Right renal pelvis (tissue), 4 donors: ENCODE data around the gene CADM2. TPM values are rescaled to one million over a fixed set of nuclear protein-coding genes. Genes with fewer than 3 reads are reported as not detected.
"Not testable (repeated sequence)": the region's sequence is repeated elsewhere in the genome, so short reads cannot be mapped to it uniquely, and the experiment has no call there.

Source experiments
- DNase-seq, 4 donors: peaks; one replicate each; pipeline ENCODE4 v3.0.0-alpha.2; 2013; ENCODE audit warnings: low read depth in 4 of 4, low spot score in 3 of 4, missing footprints in 1 of 4
- polyA plus RNA-seq, 4 donors: library from polyadenylated mRNA; unstranded; fragments of 120-200 nt; gene quantifications; one replicate each; pipeline ENCODE4 v1.2.1, GENCODE V29; 2013; ENCODE audit not compliant: insufficient read length in 4 of 4

CADM2 gene
- polyA plus RNA-seq, 4 donors: 0.53 to 1.0 (median 0.59) TPM

DNA sequence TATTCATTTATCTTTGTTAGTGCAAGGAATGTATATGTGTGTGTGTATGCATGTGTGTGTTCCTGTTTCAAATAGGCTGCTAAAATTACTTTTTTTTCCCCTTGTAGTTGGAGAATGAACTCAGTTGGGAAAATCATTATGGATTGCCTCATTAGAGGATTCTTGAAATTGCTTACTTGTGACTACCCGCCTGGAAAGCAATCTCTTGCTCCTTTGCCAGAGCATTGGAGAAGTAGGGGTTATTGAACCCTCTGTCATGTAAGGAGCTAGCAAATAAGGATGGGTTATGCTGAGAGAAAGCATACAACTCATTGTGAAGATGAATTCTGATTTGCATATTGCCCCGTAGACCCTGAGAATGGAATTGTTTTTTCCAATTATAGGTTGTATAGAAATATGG is 474.5 kb downstream of the CADM2 start:
- DNase-seq: no peak

GRCh38 chr3:85455561-85456200 is 496.9 kb downstream of the CADM2 start:
- DNase-seq: no peak

GRCh38 chr3:85474241-85474640 is 515.5 kb downstream of the CADM2 start:
- DNase-seq: no peak

- DNase-seq: no peak
Observed at GRCh38 chr3:85475346-85475745, 516.6 kb downstream of the CADM2 start.

- DNase-seq: no peak
Observed at GRCh38 chr3:85476891-85477495, 518.2 kb downstream of the CADM2 start.

GRCh38 chr3:85481411-85482212 is 522.8 kb downstream of the CADM2 start:
- DNase-seq: no peak

DNA sequence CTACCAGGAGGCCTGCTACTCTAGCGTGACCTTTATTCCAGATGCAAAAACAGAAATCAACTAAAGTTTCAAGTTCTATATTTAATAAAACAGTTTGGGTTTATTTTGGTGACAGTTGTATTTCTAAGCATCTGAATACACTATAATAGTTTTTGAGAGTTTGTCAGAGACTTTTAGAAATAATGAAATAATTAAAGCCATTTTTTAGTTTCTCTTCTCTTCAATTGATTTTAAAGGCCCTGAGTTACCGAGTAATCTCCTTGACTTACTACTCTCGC is 523.4 kb downstream of the CADM2 start:
- DNase-seq: no peak

DNA sequence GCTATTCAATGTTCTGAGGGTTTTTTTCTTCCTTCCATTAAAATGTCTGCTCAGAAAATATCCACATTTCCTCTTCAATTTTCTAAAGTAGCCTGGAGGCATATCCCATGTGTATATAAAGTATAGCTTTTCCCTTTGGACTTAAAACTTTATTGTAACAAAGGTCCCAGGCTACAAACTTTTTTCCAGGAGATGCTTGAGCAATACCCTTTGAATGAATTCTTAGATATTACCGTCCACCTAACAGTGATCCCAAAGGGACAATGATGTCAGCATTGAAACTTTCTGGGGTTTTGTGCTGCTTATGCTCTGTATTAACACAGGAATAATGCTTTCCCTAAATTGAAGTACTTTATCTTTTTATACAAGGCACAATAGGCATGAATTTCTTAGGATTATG is 525.2 kb downstream of the CADM2 start:
- no peak for DNase-seq

GRCh38 chr3:85487375-85487774 is 528.6 kb downstream of the CADM2 start:
- DNase-seq: no peak

- DNase-seq: no peak
Observed at GRCh38 chr3:85495602-85496001, 536.8 kb downstream of the CADM2 start.

DNA sequence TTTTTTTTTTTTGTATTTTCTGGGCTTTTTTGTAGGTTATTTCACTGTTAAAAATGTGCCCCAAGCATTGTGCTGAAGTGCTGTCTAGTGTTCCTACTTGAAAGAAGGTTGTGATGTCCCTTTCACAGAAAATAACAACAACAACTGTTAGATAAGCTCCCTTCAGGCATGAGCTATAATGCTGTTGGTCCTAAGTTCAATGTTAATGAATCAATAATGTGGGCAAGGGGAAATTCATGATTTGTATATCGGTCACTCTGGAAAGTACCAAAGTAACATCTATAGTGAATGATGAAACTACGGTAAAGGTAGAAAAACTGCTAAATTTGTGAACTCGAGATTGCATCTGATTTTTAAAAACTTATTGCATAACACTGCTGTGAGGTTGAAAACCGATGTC is 539.4 kb downstream of the CADM2 start:
- DNase-seq: no peak

DNA sequence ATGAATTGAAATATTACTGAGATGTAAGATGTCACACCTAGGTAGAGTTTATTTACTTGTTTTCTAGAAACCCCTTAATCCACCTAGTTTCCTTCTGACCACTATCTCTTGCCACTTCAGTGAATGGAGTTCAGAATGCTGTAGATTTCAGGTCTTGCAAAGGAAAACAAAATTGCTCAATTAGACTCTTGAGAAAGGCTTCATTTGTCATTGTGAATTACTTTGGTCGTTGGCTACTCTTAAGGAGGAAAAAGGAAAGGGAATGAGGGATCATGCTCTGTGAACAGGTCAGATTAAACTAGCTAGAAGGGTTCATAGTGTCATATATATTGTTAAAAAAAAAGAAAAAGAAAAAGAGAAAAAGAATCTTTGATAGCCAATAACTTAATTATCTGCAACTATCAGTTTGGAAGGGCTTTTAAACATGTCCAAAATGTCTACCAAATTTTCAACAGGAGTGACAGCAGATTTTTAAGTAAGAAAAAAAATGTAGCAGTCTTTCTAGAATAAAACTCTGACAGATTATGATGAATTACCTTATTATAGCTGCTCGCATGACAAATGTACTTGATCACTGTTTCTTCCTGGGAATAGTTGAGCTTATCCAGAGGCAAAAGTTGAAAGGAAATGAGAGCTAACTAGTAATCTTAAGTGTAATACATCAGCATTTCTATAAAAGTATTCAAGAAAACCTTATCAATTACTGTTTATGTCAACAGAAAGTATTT is 543.5 kb downstream of the CADM2 start:
- DNase-seq: no peak

DNA sequence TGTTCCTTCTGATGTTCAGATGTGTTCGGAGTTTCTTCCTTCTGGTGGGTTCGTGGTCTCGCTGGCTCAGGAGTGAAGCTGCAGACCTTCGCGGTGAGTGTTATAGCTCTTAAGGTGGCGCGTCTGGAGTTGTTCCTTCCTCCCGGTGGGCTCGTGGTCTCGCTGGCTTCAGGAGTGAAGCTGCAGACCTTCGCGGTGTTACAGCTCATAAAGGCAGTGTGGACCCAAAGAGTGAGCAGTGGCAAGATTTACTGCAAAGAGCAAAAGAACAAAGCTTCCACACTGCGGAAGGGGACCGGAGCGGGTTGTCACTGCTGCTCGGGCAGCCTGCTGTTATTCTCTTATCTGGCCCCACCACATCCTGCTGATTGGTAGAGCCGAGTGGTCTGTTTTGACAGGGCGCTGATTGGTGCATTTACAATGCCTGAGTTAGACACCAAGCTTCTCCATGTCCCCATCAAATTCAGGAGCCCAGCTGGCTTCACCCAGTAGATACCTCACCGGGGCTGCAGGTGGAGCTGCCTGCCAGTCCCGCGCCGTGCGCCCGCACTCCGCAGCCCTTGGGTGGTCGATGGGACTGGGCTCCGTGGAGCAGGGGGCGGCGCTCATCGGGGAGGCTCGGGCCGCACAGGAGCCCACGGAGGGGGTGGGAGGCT is 545.5 kb downstream of the CADM2 start:
- DNase-seq: not testable (repeated sequence)

DNA sequence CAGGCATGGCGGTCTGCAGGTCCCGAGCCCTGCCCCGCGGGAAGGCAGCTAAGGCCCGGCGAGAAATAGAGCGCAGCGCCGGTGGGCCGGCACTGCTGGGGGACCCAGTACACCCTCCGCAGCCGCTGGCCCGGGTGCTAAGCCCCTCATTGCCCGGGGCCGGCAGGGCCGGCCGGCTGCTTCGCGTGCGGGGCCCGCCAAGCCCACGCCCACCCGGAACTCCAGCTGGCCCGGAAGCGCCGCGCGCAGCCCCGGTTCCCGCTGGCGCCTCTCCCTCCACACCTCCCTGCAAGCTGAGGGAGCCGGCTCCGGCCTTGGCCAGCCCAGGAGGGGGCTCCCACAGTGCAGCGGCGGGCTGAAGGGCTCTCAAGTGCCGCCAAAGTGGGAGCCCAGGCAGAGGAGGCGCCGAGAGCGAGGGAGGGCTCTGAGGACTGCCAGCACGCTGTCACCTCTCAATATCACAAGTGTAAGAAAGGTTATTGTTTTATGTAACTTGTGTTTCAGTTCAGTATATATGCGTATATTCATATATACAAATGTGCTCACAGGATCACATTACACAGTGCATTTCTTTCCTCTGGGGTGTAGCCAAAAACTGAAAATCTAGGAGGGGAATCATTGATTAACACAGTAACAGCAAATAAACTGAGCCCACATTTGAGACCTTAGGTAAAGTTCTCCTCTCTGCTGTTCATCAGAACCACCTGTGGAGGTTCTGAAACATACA is 546.2 kb downstream of the CADM2 start:
- not testable (repeated sequence) for DNase-seq

DNA sequence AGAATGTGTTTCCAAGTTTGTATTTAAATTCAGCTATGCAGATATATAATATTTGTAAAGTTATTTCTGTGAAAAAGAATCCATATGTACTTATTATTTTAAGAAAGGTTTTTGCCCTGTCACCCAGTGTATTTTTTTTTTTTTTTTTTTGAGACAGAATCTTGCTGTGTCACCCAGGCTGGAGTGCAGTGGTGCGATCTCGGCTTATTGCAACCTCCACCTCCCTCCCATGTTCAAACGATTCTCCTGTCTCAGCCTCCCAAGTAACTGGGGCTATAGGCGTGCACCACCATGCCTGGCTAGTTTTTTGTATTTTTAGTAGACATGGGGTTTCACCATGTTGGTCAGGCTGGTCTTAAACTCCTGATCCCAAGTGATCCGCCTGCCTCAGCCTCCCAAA is 548.3 kb downstream of the CADM2 start:
- DNase-seq: not testable (repeated sequence)

GRCh38 chr3:85508659-85509058 is 549.9 kb downstream of the CADM2 start:
- no peak for DNase-seq

DNA sequence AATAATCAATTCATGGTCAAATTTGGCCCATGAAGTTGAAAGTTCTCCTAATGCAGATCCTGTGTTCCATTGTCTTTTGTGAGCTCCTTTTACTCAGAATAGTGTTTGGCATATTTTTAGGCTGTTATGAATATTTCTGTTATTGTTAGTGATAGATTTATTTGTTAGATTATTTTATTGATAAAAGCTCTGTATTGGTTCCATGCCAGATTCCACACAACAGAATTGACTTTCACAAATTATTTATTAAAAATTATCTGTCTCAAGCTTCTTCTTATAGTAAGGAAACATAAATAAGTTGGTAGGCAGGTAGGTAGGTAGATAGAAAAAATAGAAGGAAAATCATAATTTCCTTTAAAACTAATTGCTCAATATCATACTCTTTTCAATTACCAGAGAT is 557.4 kb downstream of the CADM2 start:
- no peak for DNase-seq

DNA sequence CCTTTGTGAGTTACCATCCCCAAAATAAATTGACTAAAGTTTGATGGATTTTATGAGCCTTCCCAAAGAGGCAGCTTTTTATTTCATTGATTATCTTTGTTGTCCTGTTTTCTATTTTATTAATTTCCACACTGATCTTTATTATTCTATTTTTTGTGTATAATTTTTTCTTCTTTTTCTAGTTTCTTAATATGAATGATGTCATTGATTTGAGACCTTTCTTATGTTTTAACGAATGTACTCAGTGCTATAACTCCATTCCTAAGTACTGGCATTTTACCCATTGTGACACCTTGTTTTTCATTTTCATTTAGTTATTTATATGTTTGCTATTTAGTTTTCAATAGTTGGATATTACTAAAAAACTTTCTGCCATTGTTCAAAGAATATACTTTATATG is 565.3 kb downstream of the CADM2 start:
- no peak for DNase-seq

GRCh38 chr3:85525264-85525663 is 566.5 kb downstream of the CADM2 start:
- DNase-seq: no peak

DNA sequence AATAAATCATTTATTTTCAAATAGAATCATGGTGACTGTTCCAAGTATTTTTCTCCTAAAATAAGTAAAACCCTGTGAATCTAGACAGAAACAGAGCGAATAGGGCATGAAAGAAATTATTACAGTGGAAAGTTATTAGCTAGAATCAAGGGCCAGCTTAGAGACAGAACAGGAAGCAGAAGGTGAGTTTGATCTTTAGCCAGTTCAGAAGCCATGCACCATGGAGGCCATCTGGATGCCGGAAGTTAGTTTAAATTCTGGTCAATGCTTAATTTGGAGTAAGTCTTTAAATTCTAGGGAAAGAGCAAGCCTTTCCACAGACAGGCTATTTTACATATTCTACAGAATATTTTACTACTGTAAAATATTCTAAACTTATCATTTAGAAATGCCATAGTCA is 574.8 kb downstream of the CADM2 start:
- no peak for DNase-seq
